ENCODE measurements around the gene TASP1. TPM values are rescaled to one million over a fixed set of nuclear protein-coding genes. Genes with fewer than 3 reads are reported as not detected.

TASP1 gene, protein sequence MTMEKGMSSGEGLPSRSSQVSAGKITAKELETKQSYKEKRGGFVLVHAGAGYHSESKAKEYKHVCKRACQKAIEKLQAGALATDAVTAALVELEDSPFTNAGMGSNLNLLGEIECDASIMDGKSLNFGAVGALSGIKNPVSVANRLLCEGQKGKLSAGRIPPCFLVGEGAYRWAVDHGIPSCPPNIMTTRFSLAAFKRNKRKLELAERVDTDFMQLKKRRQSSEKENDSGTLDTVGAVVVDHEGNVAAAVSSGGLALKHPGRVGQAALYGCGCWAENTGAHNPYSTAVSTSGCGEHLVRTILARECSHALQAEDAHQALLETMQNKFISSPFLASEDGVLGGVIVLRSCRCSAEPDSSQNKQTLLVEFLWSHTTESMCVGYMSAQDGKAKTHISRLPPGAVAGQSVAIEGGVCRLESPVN
- total RNA-seq (19.0 TPM), polyA plus RNA-seq (10 to 100 TPM in 3 of 4 donors, 1 to 10 TPM in 1; 9.5 to 13.6 (median 11.8) TPM)

DNA sequence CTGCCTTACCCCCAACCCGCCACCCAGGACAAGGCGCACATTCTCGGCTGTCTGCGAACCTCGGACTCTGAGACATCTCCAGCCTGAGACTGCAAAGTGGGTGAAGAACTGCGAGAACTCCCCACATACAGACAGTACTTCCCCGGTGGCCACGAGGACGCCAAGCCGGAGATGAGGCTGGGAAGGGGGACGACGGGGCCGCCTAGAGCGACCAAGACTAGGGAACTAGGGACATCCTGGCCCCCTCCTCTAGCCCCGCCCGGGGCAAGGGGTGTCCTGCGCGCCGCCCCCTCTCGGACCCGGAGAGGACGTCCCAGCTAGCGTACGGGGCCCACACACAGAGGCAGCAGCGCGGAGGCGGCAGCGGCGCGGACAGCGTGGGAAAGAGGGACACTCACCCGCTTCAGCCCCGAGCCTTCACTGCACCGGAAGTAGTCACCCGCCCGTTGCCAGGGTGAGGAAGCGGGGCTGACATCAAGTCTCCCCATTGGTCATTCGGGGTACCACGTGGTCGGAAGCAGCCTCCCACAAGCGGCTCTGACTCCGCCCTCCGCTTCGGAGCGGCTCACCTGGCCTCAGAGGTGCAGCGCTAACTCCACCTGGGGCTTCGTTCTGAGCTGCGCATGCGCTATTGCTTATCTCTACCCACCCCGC is at the start of gene TASP1:
Gene TASP1, minus strand, starts transcription at position 437 of the 654 bp plus-strand sequence. CDS start 8,854 bp downstream, outside the sequence.
- Histone ChIP-seq H3K4me3 (ENCODE audit: low read depth, low read length) (peak within 1 kb of the TSS; percentile 89), H3K36me3 (ENCODE audit: control insufficient read depth, insufficient read depth, low read length) (no peaks in the 10 kb centered on the region), H3K27me3 (ENCODE audit: control insufficient read depth, insufficient read depth, low read length) (no peaks in the 10 kb centered on the region), H3K4me1 (ENCODE audit: control insufficient read depth, insufficient read depth, low read length, poor library complexity, severe bottlenecking) (peaks cover 16% of the 10 kb centered on the region), H3K27ac (ENCODE audit: insufficient read depth, low read length, poor library complexity, severe bottlenecking) (peak within 1 kb of the TSS; percentile 75), H3K9me3 (ENCODE audit: control insufficient read depth in 2 of 2, low read length in 2 of 2) (no peaks in the 10 kb centered on the region)
- Mint-ChIP-seq H3K27ac (peak within 1 kb of the TSS; percentile 58 to 90 (median 86)), H3K9me3 (peaks cover 0 to 2% (median 0%) of the 10 kb centered on the region in 7 donors), H3K4me1 (peaks cover 10 to 27% (median 20%) of the 10 kb centered on the region in 4 donors), H3K27me3 (peaks cover 10% of the 10 kb centered on the region), H3K36me3 (peaks cover 4% of the 10 kb centered on the region), H3K4me3 (peak within 1 kb of the TSS; percentile 85 to 93 (median 90))
- ATAC-seq (ENCODE audit: low read depth in 2 of 2) = peak; percentile 100
- DNase-seq = peak; percentile 96 to 97 (median 97)

DNA sequence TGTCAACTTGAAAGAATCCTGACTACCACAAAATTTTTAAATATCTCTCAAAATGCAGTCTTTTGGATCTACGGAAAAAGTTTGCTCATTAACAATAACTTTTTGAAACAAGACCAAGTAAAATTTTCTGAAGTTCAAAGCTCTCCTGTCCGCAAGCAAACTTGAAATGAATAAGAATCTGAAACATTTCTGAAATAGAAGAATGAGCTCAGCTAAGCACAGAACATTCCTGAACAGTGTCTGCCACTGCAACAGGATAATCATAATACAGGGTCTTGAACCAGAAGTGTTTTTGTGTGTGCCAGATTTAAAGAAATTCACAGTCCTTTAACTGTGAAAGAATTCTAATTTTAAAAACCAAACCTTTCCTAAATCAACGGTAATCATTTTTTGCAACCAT is 49.1 kb upstream of the TASP1 start:
- DNase-seq = no peak
- Mint-ChIP-seq H3K4me1 (no peaks in the 10 kb centered on the region), H3K4me3 (no peak overlapping the region), H3K27ac (no peak overlapping the region), H3K9me3 (peaks cover 0 to 6% (median 0%) of the 10 kb centered on the region in 7 donors), H3K27me3 (peaks cover 25% of the 10 kb centered on the region), H3K36me3 (no peaks in the 10 kb centered on the region)
- H3K4me3 ChIP-seq (ENCODE audit: low read depth, low read length) = no peak overlapping the region
- H3K27ac ChIP-seq (ENCODE audit: insufficient read depth, low read length, poor library complexity, severe bottlenecking) = no peak overlapping the region
- peaks cover 11% of the 10 kb centered on the region for H3K27me3 ChIP-seq (ENCODE audit: control insufficient read depth, insufficient read depth, low read length)
- ATAC-seq (ENCODE audit: low read depth in 2 of 2) = no peak
- no peaks in the 10 kb centered on the region for H3K36me3 ChIP-seq (ENCODE audit: control insufficient read depth, insufficient read depth, low read length)
- H3K4me1 ChIP-seq (ENCODE audit: control insufficient read depth, insufficient read depth, low read length, poor library complexity, severe bottlenecking) = no peaks in the 10 kb centered on the region
- no peaks in the 10 kb centered on the region for H3K9me3 ChIP-seq (ENCODE audit: control insufficient read depth in 2 of 2, low read length in 2 of 2)

DNA sequence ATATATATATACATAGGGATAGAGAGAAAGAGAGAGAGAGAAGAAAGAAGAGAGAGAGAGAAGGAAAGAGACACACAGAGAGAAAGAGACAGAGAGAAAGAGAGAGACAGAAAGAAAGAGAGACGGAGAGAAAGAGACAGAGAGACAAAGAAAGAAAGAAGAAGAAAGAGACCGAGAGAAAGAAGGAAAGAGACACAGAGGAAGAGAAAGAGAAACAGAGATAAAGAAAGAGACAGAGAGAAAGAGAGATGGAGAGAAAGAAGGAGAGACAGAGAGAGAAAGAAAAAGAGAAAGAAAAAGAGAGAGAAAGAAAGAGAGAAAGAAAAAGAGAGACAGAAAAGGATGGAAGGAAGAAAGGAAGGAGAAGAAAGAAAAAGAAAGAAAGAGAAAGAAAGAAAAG is 46.9 kb upstream of the TASP1 start:
- DNase-seq (no peak), ATAC-seq (ENCODE audit: low read depth in 2 of 2) (no peak)
- Histone ChIP-seq H3K9me3 (ENCODE audit: control insufficient read depth in 2 of 2, low read length in 2 of 2) (no peaks in the 10 kb centered on the region), H3K27me3 (ENCODE audit: control insufficient read depth, insufficient read depth, low read length) (peaks cover 9% of the 10 kb centered on the region), H3K4me3 (ENCODE audit: low read depth, low read length) (no peak overlapping the region), H3K27ac (ENCODE audit: insufficient read depth, low read length, poor library complexity, severe bottlenecking) (no peak overlapping the region), H3K4me1 (ENCODE audit: control insufficient read depth, insufficient read depth, low read length, poor library complexity, severe bottlenecking) (no peaks in the 10 kb centered on the region), H3K36me3 (ENCODE audit: control insufficient read depth, insufficient read depth, low read length) (no peaks in the 10 kb centered on the region)
- no peaks in the 10 kb centered on the region for H3K4me1 Mint-ChIP-seq
- peak overlapping the region in 1 of 3 donors; percentile 77 for H3K27ac Mint-ChIP-seq
- no peaks in the 10 kb centered on the region for H3K36me3 Mint-ChIP-seq
- peaks cover 21% of the 10 kb centered on the region for H3K27me3 Mint-ChIP-seq
- no peak overlapping the region for H3K4me3 Mint-ChIP-seq
- H3K9me3 Mint-ChIP-seq = peaks cover 0 to 3% (median 0%) of the 10 kb centered on the region in 7 donors

DNA sequence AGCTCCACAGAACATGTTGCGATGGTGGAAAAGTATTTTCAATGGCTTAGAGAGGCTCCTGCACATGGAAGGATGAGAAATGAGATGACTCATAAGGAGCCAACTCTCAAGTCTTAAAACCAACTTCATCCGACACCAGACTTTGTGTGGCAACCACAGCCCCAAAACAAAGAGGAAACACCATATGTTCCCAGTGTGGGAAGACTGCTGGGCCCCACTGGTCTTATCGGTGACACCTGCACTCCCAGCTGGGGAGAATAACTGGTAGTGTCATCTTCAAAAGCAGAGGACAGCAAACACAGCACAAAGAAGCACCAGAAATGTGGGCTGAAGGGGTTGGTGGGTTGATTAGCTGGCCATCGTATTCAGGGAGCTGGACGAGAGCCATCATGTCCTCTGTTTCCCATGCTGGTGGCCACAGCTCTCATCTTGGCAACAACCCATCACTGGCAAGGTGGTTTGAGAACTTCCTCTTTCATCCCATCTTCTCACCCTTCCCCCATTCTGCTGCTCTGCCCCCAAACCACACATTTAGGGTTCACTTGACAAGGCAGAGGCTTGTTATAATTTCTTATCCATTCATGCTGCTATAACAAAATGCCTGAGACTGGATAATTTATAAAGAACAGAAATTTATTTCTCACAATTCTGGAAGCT is 46.0 kb upstream of the TASP1 start:
- no peak overlapping the region for H3K4me3 ChIP-seq (ENCODE audit: low read depth, low read length)
- no peaks in the 10 kb centered on the region for H3K36me3 Mint-ChIP-seq

DNA sequence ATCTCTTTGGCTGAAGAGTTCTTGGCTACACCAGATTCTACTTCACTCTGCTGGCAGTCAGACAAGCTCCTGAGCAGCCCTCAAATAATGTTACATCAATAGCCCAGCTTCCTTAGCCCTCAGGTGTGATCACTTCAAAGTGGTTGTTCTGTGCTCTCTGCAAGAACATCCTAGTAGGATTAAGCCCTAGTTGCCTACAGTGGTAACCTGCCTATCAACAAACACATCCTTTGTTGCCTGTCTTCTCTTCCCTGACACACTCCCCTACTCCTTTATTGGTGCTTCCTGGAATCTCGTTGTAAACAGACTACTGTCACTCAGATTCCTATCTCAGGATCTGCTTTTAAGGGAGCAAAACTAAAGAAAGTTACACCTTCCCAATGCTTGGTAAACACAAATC is 45.1 kb upstream of the TASP1 start:
- H3K36me3 ChIP-seq (ENCODE audit: control insufficient read depth, insufficient read depth, low read length) = no peaks in the 10 kb centered on the region
- no peaks in the 10 kb centered on the region for H3K9me3 ChIP-seq (ENCODE audit: control insufficient read depth in 2 of 2, low read length in 2 of 2)
- H3K4me3 ChIP-seq (ENCODE audit: low read depth, low read length) = no peak overlapping the region
- H3K9me3 Mint-ChIP-seq = peaks cover 0 to 3% (median 0%) of the 10 kb centered on the region in 7 donors
- ATAC-seq (ENCODE audit: low read depth in 2 of 2) = no peak
- no peaks in the 10 kb centered on the region for H3K36me3 Mint-ChIP-seq
- no peak overlapping the region for H3K4me3 Mint-ChIP-seq
- H3K27ac Mint-ChIP-seq = no peak overlapping the region
- H3K4me1 ChIP-seq (ENCODE audit: control insufficient read depth, insufficient read depth, low read length, poor library complexity, severe bottlenecking) = no peaks in the 10 kb centered on the region
- H3K27me3 Mint-ChIP-seq = peaks cover 21% of the 10 kb centered on the region
- H3K27ac ChIP-seq (ENCODE audit: insufficient read depth, low read length, poor library complexity, severe bottlenecking) = no peak overlapping the region
- no peak for DNase-seq
- peaks cover 9% of the 10 kb centered on the region for H3K27me3 ChIP-seq (ENCODE audit: control insufficient read depth, insufficient read depth, low read length)
- no peaks in the 10 kb centered on the region for H3K4me1 Mint-ChIP-seq

More for the DNA sequence above, 46.0 kb upstream of the TASP1 start:
- Mint-ChIP-seq H3K4me3 (no peak overlapping the region), H3K27me3 (peaks cover 21% of the 10 kb centered on the region), H3K9me3 (peaks cover 0 to 3% (median 0%) of the 10 kb centered on the region in 7 donors), H3K4me1 (no peaks in the 10 kb centered on the region), H3K27ac (no peak overlapping the region)
- Histone ChIP-seq H3K27me3 (ENCODE audit: control insufficient read depth, insufficient read depth, low read length) (peaks cover 9% of the 10 kb centered on the region), H3K9me3 (ENCODE audit: control insufficient read depth in 2 of 2, low read length in 2 of 2) (no peaks in the 10 kb centered on the region), H3K27ac (ENCODE audit: insufficient read depth, low read length, poor library complexity, severe bottlenecking) (no peak overlapping the region), H3K4me1 (ENCODE audit: control insufficient read depth, insufficient read depth, low read length, poor library complexity, severe bottlenecking) (no peaks in the 10 kb centered on the region), H3K36me3 (ENCODE audit: control insufficient read depth, insufficient read depth, low read length) (no peaks in the 10 kb centered on the region)
- DNase-seq (no peak), ATAC-seq (ENCODE audit: low read depth in 2 of 2) (no peak)

DNA sequence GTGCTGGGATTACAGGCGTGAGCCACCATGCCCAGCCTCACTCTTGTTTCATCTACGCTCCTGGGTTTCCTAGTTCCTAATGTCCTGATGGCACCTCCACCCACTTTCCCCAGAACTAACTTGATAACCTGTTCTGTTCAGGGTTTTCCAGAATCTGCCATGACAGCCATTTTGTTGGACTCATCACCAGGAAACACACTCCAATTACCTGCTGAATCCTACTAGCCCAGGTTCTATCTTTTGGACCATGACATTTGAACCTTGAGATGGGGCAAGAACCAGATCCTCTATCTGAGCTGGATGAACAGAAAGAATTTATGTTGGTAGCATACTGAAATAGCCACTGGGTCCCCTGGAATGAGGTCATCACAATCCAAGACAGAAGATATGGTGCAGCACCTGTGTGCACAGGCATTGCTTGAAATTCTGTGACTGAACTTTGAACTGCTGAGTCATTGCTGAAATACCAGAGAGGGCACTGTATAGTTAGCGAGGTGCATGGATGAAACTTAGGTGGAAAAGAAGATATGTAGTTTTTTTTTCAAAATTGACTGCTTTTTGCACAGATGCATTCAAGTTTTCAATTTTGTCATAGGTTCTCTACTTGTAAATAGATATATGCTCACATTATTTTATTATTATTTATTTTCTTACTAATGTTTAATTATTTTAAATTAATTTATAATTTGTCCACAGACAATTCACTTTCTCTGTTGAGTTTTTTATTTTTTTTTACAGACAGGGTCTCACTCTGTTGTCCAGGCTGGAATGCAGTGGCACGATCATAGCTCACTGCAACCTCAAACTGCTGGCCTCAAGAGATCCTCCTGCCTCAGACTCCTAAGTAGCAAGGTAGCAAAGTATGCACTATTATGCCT is 42.8 kb upstream of the TASP1 start:
- no peaks in the 10 kb centered on the region for H3K9me3 ChIP-seq (ENCODE audit: control insufficient read depth in 2 of 2, low read length in 2 of 2)
- no peaks in the 10 kb centered on the region for H3K4me1 ChIP-seq (ENCODE audit: control insufficient read depth, insufficient read depth, low read length, poor library complexity, severe bottlenecking)
- H3K4me3 ChIP-seq (ENCODE audit: low read depth, low read length) = no peak overlapping the region
- no peaks in the 10 kb centered on the region for H3K4me1 Mint-ChIP-seq
- peaks cover 17% of the 10 kb centered on the region for H3K27me3 Mint-ChIP-seq
- DNase-seq (peak in 1 of 3 donors; percentile 4), ATAC-seq (ENCODE audit: low read depth in 2 of 2) (no peak)
- no peak overlapping the region for H3K4me3 Mint-ChIP-seq
- H3K27me3 ChIP-seq (ENCODE audit: control insufficient read depth, insufficient read depth, low read length) = peaks cover 9% of the 10 kb centered on the region
- H3K27ac ChIP-seq (ENCODE audit: insufficient read depth, low read length, poor library complexity, severe bottlenecking) = no peak overlapping the region
- no peaks in the 10 kb centered on the region for H3K36me3 Mint-ChIP-seq
- H3K27ac Mint-ChIP-seq = no peak overlapping the region
- H3K9me3 Mint-ChIP-seq = peaks cover 0 to 3% (median 0%) of the 10 kb centered on the region in 7 donors
- H3K36me3 ChIP-seq (ENCODE audit: control insufficient read depth, insufficient read depth, low read length) = no peaks in the 10 kb centered on the region

DNA sequence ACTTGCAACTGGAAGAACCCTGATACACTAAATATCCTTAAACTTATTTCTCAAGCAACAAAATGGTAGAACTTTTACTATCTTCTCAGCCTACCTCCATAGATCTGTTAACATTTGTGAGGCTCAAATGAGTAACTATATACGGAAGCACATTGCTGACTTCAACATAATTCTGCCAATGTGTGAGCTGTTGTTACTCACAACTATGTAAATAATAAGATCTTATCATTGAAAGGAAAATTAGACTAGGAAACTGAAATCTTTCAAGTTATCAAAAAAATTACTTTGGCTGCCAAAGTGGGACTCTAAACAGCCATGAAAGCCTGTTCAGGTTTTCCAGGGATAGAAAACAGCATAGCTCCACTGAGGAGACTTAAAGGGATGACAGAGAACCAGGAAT is 40.2 kb upstream of the TASP1 start:
- no peak overlapping the region for H3K4me3 ChIP-seq (ENCODE audit: low read depth, low read length)
- no peak overlapping the region for H3K27ac ChIP-seq (ENCODE audit: insufficient read depth, low read length, poor library complexity, severe bottlenecking)
- H3K4me1 Mint-ChIP-seq = no peaks in the 10 kb centered on the region
- no peak overlapping the region for H3K4me3 Mint-ChIP-seq
- ATAC-seq (ENCODE audit: low read depth in 2 of 2) (no peak), DNase-seq (no peak)
- no peaks in the 10 kb centered on the region for H3K36me3 ChIP-seq (ENCODE audit: control insufficient read depth, insufficient read depth, low read length)
- H3K9me3 Mint-ChIP-seq = no peaks in the 10 kb centered on the region
- H3K36me3 Mint-ChIP-seq = no peaks in the 10 kb centered on the region
- H3K27me3 Mint-ChIP-seq = peaks cover 4% of the 10 kb centered on the region
- H3K27ac Mint-ChIP-seq = no peak overlapping the region
- H3K27me3 ChIP-seq (ENCODE audit: control insufficient read depth, insufficient read depth, low read length) = peaks cover 5% of the 10 kb centered on the region
- H3K9me3 ChIP-seq (ENCODE audit: control insufficient read depth in 2 of 2, low read length in 2 of 2) = no peaks in the 10 kb centered on the region
- H3K4me1 ChIP-seq (ENCODE audit: control insufficient read depth, insufficient read depth, low read length, poor library complexity, severe bottlenecking) = no peaks in the 10 kb centered on the region

Measured in CD4-positive, CD25-positive, alpha-beta regulatory T cell (primary cell).